Panc1 (cell line): ENCODE measurements around the gene SPATA7.

Experiments used
- SIN3A ChIP-seq: IDR thresholded peaks from 2 replicates; pipeline ENCODE4 v1.6.1; 2012; ENCODE audit warnings: low read depth, mild to moderate bottlenecking, low read length, moderate library complexity, borderline replicate concordance; ENCODE audit not compliant: insufficient read depth
- TF ChIP-seq, protein P1 (sequence below): fragments of 450-650 bp; IDR thresholded peaks from 2 replicates; pipeline ENCODE4 v1.5.1; 2017; ENCODE audit warnings: mild to moderate bottlenecking

DNA sequence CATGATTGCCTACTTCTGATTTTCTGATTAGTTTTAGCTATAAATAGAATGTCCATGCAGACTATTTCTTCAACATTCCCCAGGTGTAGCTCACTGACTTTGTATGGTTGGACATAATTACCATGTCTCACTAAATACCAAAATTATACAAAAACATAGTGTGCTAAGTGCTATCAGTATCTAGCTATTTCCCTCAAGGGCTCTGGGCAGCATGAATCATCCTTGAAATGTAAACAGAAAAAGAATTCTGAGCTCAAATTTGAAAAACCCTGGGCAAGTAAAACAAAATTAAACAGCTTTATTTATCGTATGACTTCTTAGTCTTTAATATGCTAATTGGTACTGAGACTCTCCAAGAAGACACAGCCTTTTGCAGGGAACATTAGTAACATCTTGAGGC is 82.9 kb downstream of the SPATA7 start:
- TF ChIP-seq, protein P1, sequence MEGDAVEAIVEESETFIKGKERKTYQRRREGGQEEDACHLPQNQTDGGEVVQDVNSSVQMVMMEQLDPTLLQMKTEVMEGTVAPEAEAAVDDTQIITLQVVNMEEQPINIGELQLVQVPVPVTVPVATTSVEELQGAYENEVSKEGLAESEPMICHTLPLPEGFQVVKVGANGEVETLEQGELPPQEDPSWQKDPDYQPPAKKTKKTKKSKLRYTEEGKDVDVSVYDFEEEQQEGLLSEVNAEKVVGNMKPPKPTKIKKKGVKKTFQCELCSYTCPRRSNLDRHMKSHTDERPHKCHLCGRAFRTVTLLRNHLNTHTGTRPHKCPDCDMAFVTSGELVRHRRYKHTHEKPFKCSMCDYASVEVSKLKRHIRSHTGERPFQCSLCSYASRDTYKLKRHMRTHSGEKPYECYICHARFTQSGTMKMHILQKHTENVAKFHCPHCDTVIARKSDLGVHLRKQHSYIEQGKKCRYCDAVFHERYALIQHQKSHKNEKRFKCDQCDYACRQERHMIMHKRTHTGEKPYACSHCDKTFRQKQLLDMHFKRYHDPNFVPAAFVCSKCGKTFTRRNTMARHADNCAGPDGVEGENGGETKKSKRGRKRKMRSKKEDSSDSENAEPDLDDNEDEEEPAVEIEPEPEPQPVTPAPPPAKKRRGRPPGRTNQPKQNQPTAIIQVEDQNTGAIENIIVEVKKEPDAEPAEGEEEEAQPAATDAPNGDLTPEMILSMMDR, result no peak
- TF ChIP-seq SIN3A, result no peak
